ENCODE results near the gene IL1RAPL2. TPM values are rescaled to one million over a fixed set of nuclear protein-coding genes. Genes with fewer than 3 reads are reported as not detected.

IL1RAPL2 gene
- total RNA-seq, 2 experiments from 2014 or later, result not detected

DNA sequence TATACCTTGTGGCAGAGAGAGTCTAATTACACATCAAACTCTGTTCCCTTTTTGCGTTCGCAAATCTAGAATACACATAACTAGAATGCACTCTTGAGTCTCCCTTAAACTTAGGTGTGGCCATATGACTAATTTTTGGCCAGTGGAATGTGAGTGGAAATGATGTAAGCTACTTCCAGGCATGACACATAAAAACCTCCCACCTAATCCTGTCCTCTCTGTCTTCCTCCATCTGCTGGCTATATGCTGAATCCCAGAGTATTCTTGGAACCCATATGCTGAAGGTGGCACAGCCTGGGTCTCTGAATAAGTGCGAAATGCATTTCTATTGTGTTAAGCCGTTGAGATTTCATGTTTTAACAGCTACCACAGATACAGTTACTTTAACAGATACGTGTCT lies 986.4 kb downstream of the IL1RAPL2 start:
- H3K4me1 Mint-ChIP-seq, result no peaks in the 10 kb centered on the region
- POLR2A ChIA-PET, result no interaction called here
- CTCF ChIA-PET, result no interaction called here
- no peak for DNase-seq
- no peaks in the 10 kb centered on the region for H3K36me3 Mint-ChIP-seq (ENCODE audit: low read depth)
- no peak overlapping the region for H3K4me3 Mint-ChIP-seq
- no peak overlapping the region for H3K27ac Mint-ChIP-seq
- no peaks in the 10 kb centered on the region for H3K27me3 Mint-ChIP-seq
- peaks cover 5% of the 10 kb centered on the region for H3K9me3 Mint-ChIP-seq

GRCh38 chrX:105553118-105553517 lies 987.1 kb downstream of the IL1RAPL2 start:
- CTCF ChIA-PET, result no interaction called here
- no peak for DNase-seq
- Mint-ChIP-seq H3K27ac (no peak overlapping the region), H3K36me3 (ENCODE audit: low read depth) (no peaks in the 10 kb centered on the region), H3K4me1 (no peaks in the 10 kb centered on the region), H3K4me3 (no peak overlapping the region), H3K27me3 (no peaks in the 10 kb centered on the region), H3K9me3 (peaks cover 5% of the 10 kb centered on the region)
- POLR2A ChIA-PET, result no interaction called here

- no peak for DNase-seq
- Mint-ChIP-seq H3K4me1 (no peaks in the 10 kb centered on the region), H3K4me3 (no peak overlapping the region), H3K27ac (no peak overlapping the region), H3K27me3 (no peaks in the 10 kb centered on the region), H3K36me3 (ENCODE audit: low read depth) (no peaks in the 10 kb centered on the region), H3K9me3 (no peaks in the 10 kb centered on the region)
- CTCF ChIA-PET, result no interaction called here
- POLR2A ChIA-PET, result no interaction called here
These were observed 998.5 kb downstream of the IL1RAPL2 start for GRCh38 chrX:105564501-105564900.

DNA sequence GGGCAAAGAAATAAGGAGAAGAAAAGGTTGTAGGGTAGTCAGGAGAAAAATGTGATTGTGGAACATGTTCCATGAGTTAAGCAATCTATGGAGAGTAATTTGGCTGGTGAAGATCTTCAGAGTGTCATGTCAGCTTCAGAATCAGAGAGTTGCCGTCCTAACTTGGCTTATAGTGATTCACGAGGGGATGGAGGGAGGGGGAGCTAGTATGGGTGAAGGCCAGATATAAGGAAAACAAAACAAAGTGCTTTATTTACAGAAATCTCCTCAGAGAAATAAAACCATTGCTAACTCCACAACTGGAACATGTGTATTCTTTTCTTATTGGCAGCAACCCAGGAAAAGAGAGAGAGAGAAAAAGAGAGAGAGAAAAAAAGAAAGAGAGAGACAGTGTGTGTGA lies 999.9 kb downstream of the IL1RAPL2 start:
- no peaks in the 10 kb centered on the region for H3K9me3 Mint-ChIP-seq
- no peaks in the 10 kb centered on the region for H3K36me3 Mint-ChIP-seq (ENCODE audit: low read depth)
- POLR2A ChIA-PET, result no interaction called here
- no peaks in the 10 kb centered on the region for H3K4me1 Mint-ChIP-seq
- CTCF ChIA-PET, result no interaction called here
- H3K27ac Mint-ChIP-seq, result no peak overlapping the region
- DNase-seq, result no peak
- no peaks in the 10 kb centered on the region for H3K27me3 Mint-ChIP-seq
- no peak overlapping the region for H3K4me3 Mint-ChIP-seq

DNA sequence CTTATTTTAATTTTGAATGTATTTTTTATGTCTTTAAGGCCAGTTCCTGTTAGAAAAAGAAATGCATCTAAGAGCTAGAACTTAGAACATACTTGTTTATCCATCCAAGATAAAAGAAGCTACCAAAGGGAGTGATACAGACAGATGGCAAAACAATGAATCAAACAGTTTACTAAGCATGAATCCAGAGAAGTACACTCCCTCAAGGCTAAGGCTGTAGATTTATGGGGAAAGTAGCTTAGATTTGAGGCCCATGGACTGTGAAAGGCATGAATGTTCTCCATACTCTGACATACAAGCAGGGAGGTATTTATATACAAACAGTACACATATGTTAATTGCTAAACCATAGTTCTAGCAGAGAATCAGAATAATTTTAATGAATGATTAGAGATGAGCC lies 1001.1 kb downstream of the IL1RAPL2 start:
- H3K27me3 Mint-ChIP-seq, result no peaks in the 10 kb centered on the region
- H3K36me3 Mint-ChIP-seq (ENCODE audit: low read depth), result no peaks in the 10 kb centered on the region
- ChIA-PET POLR2A (no interaction called here), CTCF (no interaction called here)
- no peaks in the 10 kb centered on the region for H3K9me3 Mint-ChIP-seq
- H3K4me1 Mint-ChIP-seq, result no peaks in the 10 kb centered on the region
- H3K27ac Mint-ChIP-seq, result no peak overlapping the region
- no peak for DNase-seq
- H3K4me3 Mint-ChIP-seq, result no peak overlapping the region

DNA sequence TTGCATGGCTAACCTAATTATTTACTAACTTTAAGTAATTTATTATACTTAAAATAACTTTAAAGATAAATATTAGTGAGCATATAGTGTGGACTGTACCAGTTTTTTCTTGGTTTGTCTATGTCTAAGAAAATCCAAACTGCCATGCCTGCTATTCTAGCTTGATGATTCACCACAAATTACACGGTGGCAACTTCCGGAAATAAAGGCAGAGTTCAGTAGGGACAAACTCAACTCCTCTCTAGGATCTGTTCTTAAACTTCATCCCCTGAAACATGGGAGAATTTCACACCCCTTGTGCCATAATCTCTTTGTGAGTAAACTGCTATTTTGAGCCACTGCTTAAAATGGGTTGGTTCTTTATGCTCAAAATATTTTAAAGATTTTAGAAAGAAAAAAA lies 1042.7 kb downstream of the IL1RAPL2 start:
- DNase-seq, result no peak
- H3K4me1 Mint-ChIP-seq, result no peaks in the 10 kb centered on the region

DNA sequence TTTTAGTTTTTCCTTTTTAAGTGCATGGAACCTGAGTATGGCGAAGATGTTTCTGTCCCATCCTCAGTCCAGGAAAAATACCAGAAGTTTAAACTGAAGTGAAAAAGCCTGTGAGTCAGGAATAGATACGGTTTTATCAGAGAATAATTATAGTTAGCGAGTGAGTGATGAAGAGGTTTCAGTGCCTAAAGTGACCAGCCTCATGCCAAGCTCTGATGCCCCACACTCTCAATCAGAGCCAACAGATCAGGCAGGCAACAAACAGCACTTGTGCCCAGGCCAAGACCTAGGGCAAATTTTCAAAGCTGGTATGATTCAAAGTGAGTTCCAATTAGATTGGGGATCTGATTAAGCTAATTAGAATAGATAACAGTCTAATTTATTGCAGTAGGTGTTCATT lies 1043.5 kb downstream of the IL1RAPL2 start:
- Mint-ChIP-seq H3K4me1 (no peaks in the 10 kb centered on the region), H3K9me3 (no peaks in the 10 kb centered on the region), H3K36me3 (ENCODE audit: low read depth) (no peaks in the 10 kb centered on the region), H3K27me3 (no peaks in the 10 kb centered on the region), H3K4me3 (no peak overlapping the region), H3K27ac (no peak overlapping the region)
- DNase-seq, result no peak
- ChIA-PET POLR2A (no interaction called here), CTCF (interaction anchor here (0.6 kb wide), 1 partner anchor 235 kb away, joined by 3 read pairs; no protein-coding TSS in a partner anchor)

More for the DNA sequence above, 1042.7 kb downstream of the IL1RAPL2 start:
- no peaks in the 10 kb centered on the region for H3K36me3 Mint-ChIP-seq (ENCODE audit: low read depth)
- ChIA-PET POLR2A (no interaction called here), CTCF (no interaction called here)
- H3K27me3 Mint-ChIP-seq, result no peaks in the 10 kb centered on the region
- no peak overlapping the region for H3K4me3 Mint-ChIP-seq
- H3K27ac Mint-ChIP-seq, result no peak overlapping the region
- no peaks in the 10 kb centered on the region for H3K9me3 Mint-ChIP-seq

DNA sequence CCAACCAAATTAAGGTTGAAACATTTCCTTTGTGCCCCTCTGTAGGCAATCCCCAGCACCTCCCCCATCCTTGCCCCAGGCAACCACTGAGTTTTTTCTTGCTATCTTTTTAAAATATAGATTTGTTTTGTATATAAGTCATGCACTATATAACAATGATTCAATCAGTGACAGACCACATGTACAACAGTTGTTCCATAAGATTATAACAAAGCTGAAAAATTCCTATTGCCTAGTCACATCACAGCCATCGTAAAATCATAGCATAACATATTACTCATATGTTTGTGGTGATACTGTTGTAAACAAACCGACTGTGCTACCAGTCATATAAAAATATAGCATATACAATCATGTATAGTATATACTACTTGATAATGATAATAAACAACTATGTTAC lies 1044.4 kb downstream of the IL1RAPL2 start:
- no peaks in the 10 kb centered on the region for H3K36me3 Mint-ChIP-seq (ENCODE audit: low read depth)
- no peak for DNase-seq
- CTCF ChIA-PET, result no interaction called here
- H3K4me3 Mint-ChIP-seq, result no peak overlapping the region
- H3K4me1 Mint-ChIP-seq, result no peaks in the 10 kb centered on the region
- no peaks in the 10 kb centered on the region for H3K27me3 Mint-ChIP-seq
- POLR2A ChIA-PET, result no interaction called here
- H3K9me3 Mint-ChIP-seq, result no peaks in the 10 kb centered on the region
- no peak overlapping the region for H3K27ac Mint-ChIP-seq

- Mint-ChIP-seq H3K27ac (no peak overlapping the region), H3K27me3 (no peaks in the 10 kb centered on the region), H3K4me1 (no peaks in the 10 kb centered on the region), H3K9me3 (no peaks in the 10 kb centered on the region), H3K36me3 (ENCODE audit: low read depth) (no peaks in the 10 kb centered on the region), H3K4me3 (no peak overlapping the region)
- POLR2A ChIA-PET, result no interaction called here
- CTCF ChIA-PET, result no interaction called here
- DNase-seq, result no peak
These were observed 1052.5 kb downstream of the IL1RAPL2 start for GRCh38 chrX:105618393-105619101.

DNA sequence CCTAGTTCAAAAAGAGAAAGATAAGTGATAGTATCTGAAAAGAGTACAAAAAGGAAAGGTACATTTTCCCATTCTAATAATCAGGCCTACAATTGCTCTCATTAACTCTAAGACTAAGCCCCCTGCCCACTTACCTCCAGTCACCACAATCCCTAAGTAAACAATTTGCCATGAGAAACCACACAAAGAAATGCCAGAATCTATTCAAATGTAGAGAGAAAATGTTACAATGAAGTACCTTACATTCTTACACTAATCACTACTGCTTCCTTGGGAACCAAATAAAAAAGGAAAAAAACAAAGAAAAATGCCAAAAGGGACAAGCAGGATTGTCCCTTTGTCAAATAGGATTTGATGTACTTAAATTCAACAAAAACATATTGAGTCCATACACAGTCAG lies 1068.2 kb downstream of the IL1RAPL2 start:
- DNase-seq, result no peak
- Mint-ChIP-seq H3K36me3 (ENCODE audit: low read depth) (no peaks in the 10 kb centered on the region), H3K9me3 (no peaks in the 10 kb centered on the region), H3K4me3 (no peak overlapping the region), H3K4me1 (no peaks in the 10 kb centered on the region), H3K27me3 (no peaks in the 10 kb centered on the region), H3K27ac (no peak overlapping the region)
- POLR2A ChIA-PET, result no interaction called here
- CTCF ChIA-PET, result no interaction called here

GRCh38 chrX:105635794-105636193 lies 1069.8 kb downstream of the IL1RAPL2 start:
- CTCF ChIA-PET, result no interaction called here
- POLR2A ChIA-PET, result no interaction called here
- no peaks in the 10 kb centered on the region for H3K4me1 Mint-ChIP-seq
- no peaks in the 10 kb centered on the region for H3K36me3 Mint-ChIP-seq (ENCODE audit: low read depth)
- no peaks in the 10 kb centered on the region for H3K9me3 Mint-ChIP-seq
- H3K4me3 Mint-ChIP-seq, result no peak overlapping the region
- no peak for DNase-seq
- no peaks in the 10 kb centered on the region for H3K27me3 Mint-ChIP-seq
- no peak overlapping the region for H3K27ac Mint-ChIP-seq

- Mint-ChIP-seq H3K9me3 (no peaks in the 10 kb centered on the region), H3K27ac (no peak overlapping the region), H3K4me3 (no peak overlapping the region), H3K36me3 (ENCODE audit: low read depth) (no peaks in the 10 kb centered on the region), H3K4me1 (no peaks in the 10 kb centered on the region), H3K27me3 (no peaks in the 10 kb centered on the region)
- ChIA-PET CTCF (no interaction called here), POLR2A (no interaction called here)
- DNase-seq, result no peak
These were observed 1070.7 kb downstream of the IL1RAPL2 start for GRCh38 chrX:105636667-105637066.

- Mint-ChIP-seq H3K27ac (no peak overlapping the region), H3K36me3 (ENCODE audit: low read depth) (no peaks in the 10 kb centered on the region), H3K4me3 (no peak overlapping the region), H3K4me1 (no peaks in the 10 kb centered on the region), H3K9me3 (no peaks in the 10 kb centered on the region), H3K27me3 (no peaks in the 10 kb centered on the region)
- DNase-seq, result no peak
- CTCF ChIA-PET, result no interaction called here
- POLR2A ChIA-PET, result no interaction called here
These were observed 1079.8 kb downstream of the IL1RAPL2 start for GRCh38 chrX:105645667-105646357.

GRCh38 chrX:105646592-105647372 lies 1080.8 kb downstream of the IL1RAPL2 start:
- H3K9me3 Mint-ChIP-seq, result no peaks in the 10 kb centered on the region
- no peak overlapping the region for H3K27ac Mint-ChIP-seq
- ChIA-PET POLR2A (no interaction called here), CTCF (no interaction called here)
- no peak for DNase-seq
- no peak overlapping the region for H3K4me3 Mint-ChIP-seq
- H3K36me3 Mint-ChIP-seq (ENCODE audit: low read depth), result no peaks in the 10 kb centered on the region
- no peaks in the 10 kb centered on the region for H3K27me3 Mint-ChIP-seq
- no peaks in the 10 kb centered on the region for H3K4me1 Mint-ChIP-seq
